Panc1 (cell line): ENCODE results near the gene IQSEC1.

Source experiments
- CTCF ChIP-seq: fragments of 450-650 bp; IDR thresholded peaks from 2 replicates; pipeline ENCODE4 v1.5.1; 2017; ENCODE audit warnings: mild to moderate bottlenecking
- POLR2AphosphoS5 ChIP-seq: IDR thresholded peaks from 2 replicates; pipeline ENCODE4 v1.6.1; 2012; ENCODE audit warnings: mild to moderate bottlenecking, low read depth, low read length, moderate library complexity
- REST ChIP-seq, 2 experiments: IDR thresholded peaks; 2 replicates each; pipeline ENCODE4 v1.6.1; 2011 to 2012; ENCODE audit warnings: low read depth in 2 of 2, control low read depth in 1 of 2, low read length in 1 of 2, mild to moderate bottlenecking in 1 of 2, moderate library complexity in 1 of 2; ENCODE audit not compliant: insufficient read depth in 1 of 2
- SIN3A ChIP-seq: IDR thresholded peaks from 2 replicates; pipeline ENCODE4 v1.6.1; 2012; ENCODE audit warnings: low read depth, mild to moderate bottlenecking, low read length, moderate library complexity, borderline replicate concordance; ENCODE audit not compliant: insufficient read depth
- TCF7L2 ChIP-seq: IDR thresholded peaks from 2 replicates; pipeline ENCODE4 v1.6.1; 2011; ENCODE audit warnings: mild to moderate bottlenecking, low read depth, low read length, inconsistent platforms

- TF ChIP-seq POLR2AphosphoS5 (no peak), CTCF (no peak), SIN3A (no peak), REST (IDR thresholded peaks at IDR 0.05; ENCODE audit: insufficient read depth in 1 of 2, low read depth in 2 of 2, low read length in 1 of 2) (no peak), TCF7L2 (no peak)
Measured at GRCh38 chr3:12986521-12986920, 86.7 kb downstream of the IQSEC1 start.
